ENCODE results near the gene LMX1A.

LMX1A gene

DNA sequence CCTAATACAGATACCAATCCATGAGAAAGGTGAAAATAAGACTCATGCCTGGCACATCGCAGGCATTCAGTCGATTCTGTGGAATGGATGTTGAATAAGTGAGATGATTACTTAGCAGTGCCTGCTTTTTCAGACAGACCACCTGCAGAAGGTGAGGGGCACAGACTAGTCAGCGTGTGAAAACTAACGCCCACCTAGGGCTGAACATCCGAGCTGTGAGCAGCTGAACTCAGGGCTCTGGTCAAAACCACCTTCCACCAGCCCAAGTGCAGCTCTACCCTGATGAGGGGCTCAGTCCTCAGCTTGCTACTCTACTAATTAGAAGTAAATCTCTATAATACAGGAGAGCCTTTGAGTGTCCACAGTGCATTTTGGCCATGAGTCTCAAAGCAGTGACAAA is 32.5 kb downstream of the LMX1A start:
- H3K36me3 ChIP-seq (ENCODE audit: insufficient read depth, low read length): no peaks in the 10 kb centered on the region
- no peaks in the 10 kb centered on the region for H3K9me3 ChIP-seq (ENCODE audit: insufficient read depth, low read depth, low read length)
- H3K9ac ChIP-seq (ENCODE audit: low read depth, low read length, poor library complexity, severe bottlenecking): no peak overlapping the region
- no peak for TF ChIP-seq EZH2phosphoT487 (IDR thresholded peaks at IDR 0.05; ENCODE audit: borderline replicate concordance)
- TF ChIP-seq, protein P1, sequence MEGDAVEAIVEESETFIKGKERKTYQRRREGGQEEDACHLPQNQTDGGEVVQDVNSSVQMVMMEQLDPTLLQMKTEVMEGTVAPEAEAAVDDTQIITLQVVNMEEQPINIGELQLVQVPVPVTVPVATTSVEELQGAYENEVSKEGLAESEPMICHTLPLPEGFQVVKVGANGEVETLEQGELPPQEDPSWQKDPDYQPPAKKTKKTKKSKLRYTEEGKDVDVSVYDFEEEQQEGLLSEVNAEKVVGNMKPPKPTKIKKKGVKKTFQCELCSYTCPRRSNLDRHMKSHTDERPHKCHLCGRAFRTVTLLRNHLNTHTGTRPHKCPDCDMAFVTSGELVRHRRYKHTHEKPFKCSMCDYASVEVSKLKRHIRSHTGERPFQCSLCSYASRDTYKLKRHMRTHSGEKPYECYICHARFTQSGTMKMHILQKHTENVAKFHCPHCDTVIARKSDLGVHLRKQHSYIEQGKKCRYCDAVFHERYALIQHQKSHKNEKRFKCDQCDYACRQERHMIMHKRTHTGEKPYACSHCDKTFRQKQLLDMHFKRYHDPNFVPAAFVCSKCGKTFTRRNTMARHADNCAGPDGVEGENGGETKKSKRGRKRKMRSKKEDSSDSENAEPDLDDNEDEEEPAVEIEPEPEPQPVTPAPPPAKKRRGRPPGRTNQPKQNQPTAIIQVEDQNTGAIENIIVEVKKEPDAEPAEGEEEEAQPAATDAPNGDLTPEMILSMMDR (conservative IDR thresholded peaks at IDR 0.05; ENCODE audit: low read length): no peak
- no peaks in the 10 kb centered on the region for H3F3A ChIP-seq (ENCODE audit: low read depth)
- H3K27me3 ChIP-seq (ENCODE audit: insufficient read depth, low read length, poor library complexity, severe bottlenecking): no peaks in the 10 kb centered on the region
- no peaks in the 10 kb centered on the region for H4K20me1 ChIP-seq (ENCODE audit: insufficient read depth, low read length, poor library complexity, severe bottlenecking)
- H3K79me2 ChIP-seq (ENCODE audit: insufficient read depth, low read length): no peaks in the 10 kb centered on the region
- no peak overlapping the region for H3K4me3 ChIP-seq (ENCODE audit: low read length, poor library complexity, severe bottlenecking)
- H3K9me2 ChIP-seq (replicated peaks; ENCODE audit: low read depth, low read length): no peaks in the 10 kb centered on the region
- no peak overlapping the region for H2AFZ ChIP-seq (ENCODE audit: low read length)
- no peak overlapping the region for H3K4me2 ChIP-seq (ENCODE audit: low read depth, low read length, poor library complexity, severe bottlenecking)
- H3K4me1 ChIP-seq (ENCODE audit: insufficient read depth, low read length, poor library complexity, severe bottlenecking): no peaks in the 10 kb centered on the region

DNA sequence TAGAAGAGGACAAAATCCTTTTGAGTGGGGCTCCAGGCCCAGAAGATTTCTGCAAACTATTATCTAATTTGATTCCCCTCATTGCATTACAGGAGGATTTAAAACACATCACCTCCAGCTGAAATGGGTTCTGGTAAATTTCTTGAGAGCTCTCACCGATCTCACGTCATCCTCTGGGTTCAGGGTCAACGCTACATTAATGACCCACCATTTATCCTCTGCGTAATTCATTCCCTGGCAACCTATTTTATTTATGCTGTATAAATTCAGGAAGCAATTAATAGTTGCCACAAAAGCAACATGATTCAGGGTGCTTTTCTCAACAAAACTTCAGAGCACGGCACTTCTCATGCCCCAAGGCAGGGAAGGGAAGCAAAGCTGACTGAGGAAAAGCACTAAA is 38.9 kb downstream of the LMX1A start:
- Histone ChIP-seq H3K27me3 (ENCODE audit: insufficient read depth, low read length, poor library complexity, severe bottlenecking) (no peaks in the 10 kb centered on the region), H2AFZ (ENCODE audit: low read length) (no peak overlapping the region), H3K9me2 (replicated peaks; ENCODE audit: low read depth, low read length) (no peaks in the 10 kb centered on the region), H3K79me2 (ENCODE audit: insufficient read depth, low read length) (no peaks in the 10 kb centered on the region), H3K9me3 (ENCODE audit: insufficient read depth, low read depth, low read length) (no peaks in the 10 kb centered on the region), H3K9ac (ENCODE audit: low read depth, low read length, poor library complexity, severe bottlenecking) (no peak overlapping the region), H3K4me2 (ENCODE audit: low read depth, low read length, poor library complexity, severe bottlenecking) (no peak overlapping the region), H3K4me1 (ENCODE audit: insufficient read depth, low read length, poor library complexity, severe bottlenecking) (no peaks in the 10 kb centered on the region), H3F3A (ENCODE audit: low read depth) (no peaks in the 10 kb centered on the region), H4K20me1 (ENCODE audit: insufficient read depth, low read length, poor library complexity, severe bottlenecking) (no peaks in the 10 kb centered on the region), H3K36me3 (ENCODE audit: insufficient read depth, low read length) (no peaks in the 10 kb centered on the region), H3K4me3 (ENCODE audit: low read length, poor library complexity, severe bottlenecking) (no peak overlapping the region)
- TF ChIP-seq, protein P1 (conservative IDR thresholded peaks at IDR 0.05; ENCODE audit: low read length): no peak
- TF ChIP-seq EZH2phosphoT487 (IDR thresholded peaks at IDR 0.05; ENCODE audit: borderline replicate concordance): no peak

DNA sequence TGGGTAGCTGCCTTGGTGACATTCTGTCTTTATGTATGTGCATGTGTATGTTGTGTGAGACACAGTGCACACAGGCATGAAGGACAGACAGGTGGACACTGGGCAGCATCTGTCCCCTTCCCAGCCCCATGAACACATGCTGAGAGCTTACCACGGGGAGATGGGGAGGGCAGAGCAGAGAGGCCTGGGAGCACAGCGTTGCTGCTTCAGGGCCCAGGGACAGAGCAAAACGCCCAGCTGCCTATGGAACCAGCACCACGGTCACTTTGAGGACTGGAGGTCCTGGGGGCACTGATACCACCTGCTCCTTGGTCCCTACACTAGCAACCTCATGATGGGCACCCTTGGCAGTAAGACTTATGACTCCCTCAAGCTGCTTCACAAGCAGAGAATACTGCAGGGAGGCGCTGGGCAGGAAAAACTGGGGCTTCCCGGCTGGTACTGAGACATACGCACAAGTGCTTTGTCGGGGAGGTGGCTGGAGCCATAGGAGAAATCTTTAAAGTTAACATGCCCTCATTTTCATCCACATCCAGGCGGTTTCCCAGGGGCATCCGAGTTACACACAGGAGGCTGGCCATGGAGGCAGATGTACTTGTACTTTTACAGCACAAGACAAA is 40.3 kb downstream of the LMX1A start:
- no peaks in the 10 kb centered on the region for H3F3A ChIP-seq (ENCODE audit: low read depth)
- no peaks in the 10 kb centered on the region for H4K20me1 ChIP-seq (ENCODE audit: insufficient read depth, low read length, poor library complexity, severe bottlenecking)
- H3K9ac ChIP-seq (ENCODE audit: low read depth, low read length, poor library complexity, severe bottlenecking): no peak overlapping the region
- H3K4me1 ChIP-seq (ENCODE audit: insufficient read depth, low read length, poor library complexity, severe bottlenecking): no peaks in the 10 kb centered on the region
- TF ChIP-seq EZH2phosphoT487 (IDR thresholded peaks at IDR 0.05; ENCODE audit: borderline replicate concordance): no peak
- TF ChIP-seq, protein P1 (conservative IDR thresholded peaks at IDR 0.05; ENCODE audit: low read length): no peak
- no peaks in the 10 kb centered on the region for H3K36me3 ChIP-seq (ENCODE audit: insufficient read depth, low read length)
- H3K9me2 ChIP-seq (replicated peaks; ENCODE audit: low read depth, low read length): no peaks in the 10 kb centered on the region
- no peaks in the 10 kb centered on the region for H3K9me3 ChIP-seq (ENCODE audit: insufficient read depth, low read depth, low read length)
- H2AFZ ChIP-seq (ENCODE audit: low read length): no peak overlapping the region
- no peak overlapping the region for H3K4me3 ChIP-seq (ENCODE audit: low read length, poor library complexity, severe bottlenecking)
- H3K79me2 ChIP-seq (ENCODE audit: insufficient read depth, low read length): no peaks in the 10 kb centered on the region
- H3K4me2 ChIP-seq (ENCODE audit: low read depth, low read length, poor library complexity, severe bottlenecking): no peak overlapping the region
- no peaks in the 10 kb centered on the region for H3K27me3 ChIP-seq (ENCODE audit: insufficient read depth, low read length, poor library complexity, severe bottlenecking)
